Measurements from ENCODE around the gene TTLL10.

Gene TTLL10

DNA sequence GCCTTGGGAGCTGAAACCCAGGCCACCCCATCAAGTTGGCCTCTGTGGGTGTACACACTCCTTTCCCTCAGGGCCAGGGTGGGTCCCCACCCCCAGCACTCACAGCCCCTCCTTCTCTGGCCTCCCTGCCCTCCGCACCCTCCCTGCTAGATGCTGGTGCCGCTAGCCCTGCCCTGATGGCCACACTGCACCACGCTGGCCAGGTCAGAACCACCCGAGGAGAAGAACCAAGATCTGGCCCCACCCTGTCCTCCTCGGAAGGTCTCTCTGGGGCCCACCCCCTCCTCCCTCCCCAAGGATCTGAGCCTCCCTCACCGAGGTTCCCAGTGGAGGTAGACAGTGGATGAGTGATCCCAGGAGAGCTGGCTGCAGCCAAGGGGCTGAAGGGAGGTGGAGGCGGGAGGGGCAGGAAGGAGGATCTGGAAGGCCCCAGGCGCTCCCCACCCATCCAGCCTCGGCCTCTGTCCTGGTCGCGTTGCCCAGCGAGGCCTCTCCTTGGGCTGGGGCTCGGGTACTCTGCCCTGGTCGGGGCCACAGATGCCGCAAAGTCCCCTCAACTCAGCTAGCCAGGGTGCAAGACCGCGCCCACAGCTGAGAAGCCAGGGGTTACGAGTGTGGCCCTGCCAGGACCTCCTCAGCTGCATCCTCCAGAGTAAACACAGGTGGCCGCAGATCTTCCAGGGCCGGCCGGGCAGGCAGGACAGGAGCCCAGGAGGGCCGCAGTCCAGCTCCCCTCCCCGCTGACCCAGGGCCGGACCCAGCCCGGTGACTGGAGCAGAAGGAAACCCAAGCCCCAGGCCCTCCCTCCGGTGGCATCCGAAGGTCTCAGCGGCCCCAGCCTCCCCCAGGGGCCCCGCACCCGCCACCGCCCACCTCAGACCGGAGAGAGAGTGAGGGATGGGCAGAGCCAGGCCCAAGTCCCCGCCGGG, 63.5 kb downstream of the TTLL10 start:
- no peak for DNase-seq (ENCODE audit: low spot score)

DNA sequence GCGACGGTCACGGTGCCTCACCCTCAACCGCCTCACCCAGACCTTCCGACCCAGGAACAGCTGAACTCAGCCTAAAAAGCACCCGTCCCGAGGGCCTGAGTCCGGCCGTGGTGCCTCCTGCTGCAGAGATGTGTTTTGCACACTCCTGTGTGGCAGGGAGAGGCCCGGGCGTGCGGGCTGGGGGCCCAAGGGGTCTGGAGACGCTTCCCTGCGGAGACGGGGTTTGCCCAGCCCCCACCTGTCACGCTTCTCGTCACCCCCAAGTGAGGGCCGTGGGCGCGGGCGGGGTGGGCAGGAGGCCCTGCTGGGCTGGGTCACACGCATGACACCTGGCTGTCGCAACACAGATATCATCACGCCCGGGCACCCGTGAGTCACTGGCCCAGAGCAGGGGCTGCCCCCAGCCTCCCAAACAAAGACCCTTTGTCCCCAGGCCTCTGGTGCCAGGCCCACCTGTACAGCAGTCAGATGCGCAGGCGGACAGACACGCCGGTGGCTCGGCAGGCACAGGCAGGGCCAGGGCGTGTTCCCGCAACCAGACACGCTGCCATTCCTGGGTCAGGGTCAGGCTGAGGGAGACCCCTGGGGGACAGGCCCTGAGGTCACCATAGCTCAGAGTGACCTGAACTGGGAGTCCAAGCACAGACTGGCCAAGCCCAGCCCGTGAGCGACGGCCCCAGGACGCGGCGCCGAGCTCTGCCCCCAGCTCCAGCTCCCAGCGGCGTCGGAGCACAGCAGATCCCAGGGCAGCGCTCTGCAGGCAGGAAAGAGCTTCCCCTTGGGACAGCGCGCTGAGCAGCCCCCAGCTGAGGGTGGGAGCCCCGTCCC, 64.4 kb downstream of the TTLL10 start:
- no peak for DNase-seq (ENCODE audit: low spot score)

DNA sequence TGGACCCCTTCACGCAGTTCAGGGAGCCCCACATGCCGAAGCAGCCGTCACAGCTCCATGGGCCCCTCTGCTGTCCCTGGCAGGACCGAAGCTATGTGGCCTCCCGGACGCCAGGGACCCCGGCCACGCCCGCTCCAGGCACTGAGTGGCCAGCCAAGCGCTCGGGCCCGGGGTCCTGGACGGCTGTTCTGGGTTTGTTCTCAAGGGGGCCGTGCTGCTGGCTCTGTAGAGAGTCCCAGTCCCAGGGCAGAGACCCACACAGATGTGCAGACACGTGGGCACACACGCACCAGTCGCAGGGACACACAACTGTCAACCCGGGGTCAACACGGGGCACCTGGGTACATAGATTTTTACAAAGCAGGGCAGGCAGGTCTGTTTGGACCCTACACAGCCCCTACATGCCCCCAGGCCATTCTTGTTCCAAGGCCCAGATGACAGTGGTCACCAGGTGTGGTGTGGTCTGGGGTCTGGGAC, 65.1 kb downstream of the TTLL10 start:
- DNase-seq (ENCODE audit: low spot score) = no peak

DNA sequence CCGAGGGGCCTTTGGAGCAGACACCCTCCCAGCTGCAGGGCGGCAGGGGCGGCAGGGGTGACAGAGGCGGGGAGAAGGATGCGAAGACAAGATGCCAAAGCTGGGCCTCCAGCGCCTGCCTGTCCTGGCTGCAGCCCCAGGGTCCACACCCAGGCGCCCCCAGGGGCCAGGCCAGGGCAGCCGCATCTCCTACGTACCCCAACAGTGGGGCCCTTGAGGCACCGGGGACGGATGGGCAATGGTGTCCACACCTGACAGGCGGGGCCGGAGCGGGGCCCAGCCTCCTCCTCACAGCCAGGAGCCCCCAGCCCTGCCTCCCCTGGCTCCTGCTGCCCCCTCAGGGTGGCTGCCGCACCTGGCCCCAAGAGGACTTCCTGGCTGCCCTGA, 65.5 kb downstream of the TTLL10 start:
- DNase-seq (ENCODE audit: low spot score) = no peak

DNA sequence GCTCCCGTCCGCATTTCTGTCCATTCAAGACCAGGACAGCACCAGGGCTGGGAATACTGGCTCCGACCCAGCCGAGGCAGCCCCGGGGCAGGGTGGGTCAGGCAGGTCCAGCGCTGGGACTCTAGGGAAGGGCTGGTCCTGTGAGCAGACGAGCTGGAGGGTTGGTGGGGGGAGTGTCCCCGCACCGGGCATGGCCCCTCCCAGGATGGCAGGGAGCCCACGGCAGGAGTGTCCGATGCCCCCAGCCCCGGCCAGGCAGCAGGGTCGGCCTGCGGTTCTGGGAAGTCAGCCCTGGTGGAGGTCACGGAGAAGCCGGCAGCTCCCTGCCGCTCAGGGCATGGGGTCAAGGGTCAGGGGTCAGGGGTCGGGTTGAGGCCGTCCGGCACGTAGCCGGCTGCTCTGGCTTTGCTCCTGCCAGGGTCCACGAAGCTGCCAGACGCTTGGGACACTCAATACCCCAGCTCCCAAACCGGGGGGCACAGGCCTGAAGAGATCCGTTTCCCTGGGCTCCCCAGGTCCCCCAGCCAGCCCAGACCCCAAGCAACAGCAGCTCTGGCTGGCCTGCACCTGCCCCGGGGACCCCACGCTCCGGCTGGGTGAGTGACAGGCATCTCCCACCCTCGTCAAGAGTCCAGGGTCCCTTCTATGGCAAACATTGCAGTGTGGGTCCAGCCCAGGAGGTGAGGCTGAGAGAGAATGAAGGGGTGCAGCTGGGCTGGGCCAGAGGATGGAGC, 66.1 kb downstream of the TTLL10 start:
- DNase-seq (ENCODE audit: low spot score) = no peak

DNA sequence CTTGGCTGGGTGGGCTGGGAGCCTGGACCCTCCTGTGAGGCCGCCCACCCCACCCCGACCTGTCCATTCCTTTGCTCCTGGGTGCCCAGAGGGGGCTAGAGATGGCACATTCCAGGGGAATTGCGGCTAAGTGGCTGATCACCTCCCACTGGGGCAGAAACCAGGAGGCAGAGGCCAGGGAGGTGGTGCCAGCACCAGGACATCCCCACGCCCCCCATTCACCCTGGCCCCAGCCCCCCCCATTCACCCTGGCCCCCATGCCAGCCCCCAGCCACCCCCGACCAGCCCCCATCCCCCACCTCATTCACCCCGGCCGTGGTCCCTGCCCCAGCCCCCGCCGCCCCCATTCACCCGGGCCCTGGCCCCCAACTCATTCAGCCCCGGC, 66.7 kb downstream of the TTLL10 start:
- no peak for DNase-seq (ENCODE audit: low spot score)

DNA sequence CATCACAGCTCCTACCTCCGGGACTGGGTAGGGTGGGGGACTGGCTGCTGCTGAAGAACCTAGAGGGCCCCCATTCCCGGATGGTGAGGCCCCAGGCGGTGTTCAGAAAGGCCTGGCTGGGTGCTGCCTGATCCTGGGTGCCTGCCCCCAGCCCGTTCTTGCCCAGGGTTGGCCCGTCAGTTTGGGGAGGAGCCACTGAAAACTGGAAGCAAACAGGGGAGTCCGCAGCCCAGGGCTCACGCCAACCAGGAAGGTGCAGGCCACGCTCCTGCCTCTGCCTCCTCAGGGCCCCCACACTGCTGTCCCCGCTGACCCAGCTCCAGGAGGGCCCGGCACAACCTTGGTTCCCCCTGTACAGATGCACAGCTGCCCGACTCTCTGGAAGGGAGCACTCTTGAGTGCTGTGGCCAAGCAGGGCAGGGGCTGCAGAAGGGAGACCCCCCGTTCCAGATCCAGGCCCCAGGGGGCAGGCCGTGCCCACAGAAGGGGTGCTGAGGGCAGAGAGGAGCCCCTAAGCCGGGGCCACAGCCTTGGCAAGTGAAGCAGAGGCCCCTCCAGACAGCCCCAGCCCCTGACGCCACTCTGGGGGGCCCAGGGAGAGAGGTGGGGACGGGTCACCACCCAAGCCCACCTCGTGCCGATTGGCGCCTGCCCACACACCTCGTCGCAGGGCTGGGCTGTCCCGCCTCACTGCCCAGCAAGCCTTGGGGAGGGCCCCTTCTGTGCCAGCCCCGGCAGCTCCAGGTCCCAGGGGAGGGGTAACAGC, 67.3 kb downstream of the TTLL10 start:
- no peak for DNase-seq (ENCODE audit: low spot score)

DNA sequence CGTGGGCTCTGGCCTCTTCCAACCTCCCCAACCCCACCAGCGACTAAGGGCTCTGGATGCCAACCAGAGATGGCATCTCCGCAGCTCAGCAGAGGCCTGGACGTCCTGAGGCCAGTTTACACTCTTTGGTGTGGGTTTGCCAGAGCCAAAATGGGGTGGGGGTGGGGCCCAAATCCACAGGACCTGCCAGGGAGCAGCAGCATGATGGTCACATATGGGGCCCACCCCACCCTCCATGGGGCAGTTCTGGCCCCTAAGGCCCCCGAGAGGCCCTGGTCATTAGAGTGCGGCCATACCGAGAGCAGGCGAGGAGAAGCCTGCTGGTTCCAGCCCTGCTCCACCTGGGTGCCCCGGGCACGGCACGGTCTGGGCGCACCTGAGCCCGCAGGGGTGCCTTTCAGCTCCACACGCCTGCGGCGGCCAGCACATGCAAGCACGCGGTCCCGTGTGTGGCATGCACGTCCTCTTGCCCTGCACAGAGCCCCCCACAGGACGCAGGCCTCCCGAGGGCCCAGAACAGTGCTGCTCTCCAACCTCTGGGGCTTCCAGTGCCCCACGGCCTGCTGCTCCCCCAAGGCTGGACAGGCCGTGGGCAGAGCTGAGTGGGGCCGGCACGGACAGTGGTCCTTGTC, 68.0 kb downstream of the TTLL10 start:
- DNase-seq (ENCODE audit: low spot score) = no peak

DNA sequence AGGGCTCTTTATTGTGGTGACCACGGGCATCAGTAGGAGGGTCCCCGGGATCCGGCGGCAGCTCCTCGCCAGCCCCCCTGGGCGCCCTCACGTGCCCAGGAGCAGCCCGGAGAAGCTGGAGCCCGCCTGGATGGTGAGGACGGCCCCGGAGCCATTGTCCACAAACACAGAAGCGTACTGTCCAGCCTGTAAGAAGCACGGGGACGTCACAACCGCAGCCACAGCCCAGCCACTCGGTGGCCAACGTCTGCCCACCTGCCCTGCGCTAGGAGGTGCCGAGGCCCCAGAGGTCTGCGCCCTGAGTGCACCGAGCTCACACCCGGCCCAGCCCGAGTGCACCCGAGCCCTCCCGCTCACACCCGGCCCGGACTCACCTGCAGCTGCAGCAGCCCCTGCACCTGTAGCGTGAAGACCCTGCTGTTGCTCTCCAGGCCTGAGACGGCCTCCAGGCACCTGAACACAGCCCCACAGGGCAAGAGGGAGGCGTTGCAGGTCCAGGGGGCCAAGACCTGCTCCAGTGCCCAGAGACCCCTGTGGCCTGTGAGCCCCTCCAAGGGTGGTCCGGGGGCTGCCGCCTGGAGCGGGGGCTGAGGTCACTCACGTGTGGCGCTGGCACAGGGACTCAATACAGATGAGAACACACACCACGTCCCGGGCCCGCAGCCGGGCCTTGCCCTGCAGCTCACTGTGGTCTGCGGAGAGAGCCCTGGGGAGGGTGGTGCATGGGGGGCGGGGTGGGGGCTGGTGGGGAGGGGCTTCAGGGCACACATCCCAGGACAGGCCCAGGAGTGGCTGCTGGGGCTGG, 69.0 kb downstream of the TTLL10 start:
- no peak for DNase-seq (ENCODE audit: low spot score)

DNA sequence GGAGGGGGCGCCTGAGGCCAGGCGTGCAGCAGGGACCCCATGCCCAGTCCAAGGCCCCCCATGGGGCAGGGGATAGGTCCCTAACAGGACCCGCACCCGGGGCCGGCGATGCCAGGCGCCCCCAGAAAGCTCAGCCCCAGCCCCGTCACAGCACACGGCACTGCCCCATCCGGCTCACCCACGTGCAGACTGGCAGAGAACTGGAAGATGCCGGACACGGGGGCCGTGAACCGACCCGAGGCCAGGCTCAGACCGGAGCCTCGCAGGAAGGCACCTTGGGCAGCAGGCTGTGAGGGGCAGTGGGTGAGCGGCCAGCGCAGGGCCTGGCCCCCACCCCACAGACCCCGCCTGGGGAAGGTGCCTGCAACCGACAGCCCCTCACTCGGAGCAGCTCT, 69.6 kb downstream of the TTLL10 start:
- no peak for DNase-seq (ENCODE audit: low spot score)

DNA sequence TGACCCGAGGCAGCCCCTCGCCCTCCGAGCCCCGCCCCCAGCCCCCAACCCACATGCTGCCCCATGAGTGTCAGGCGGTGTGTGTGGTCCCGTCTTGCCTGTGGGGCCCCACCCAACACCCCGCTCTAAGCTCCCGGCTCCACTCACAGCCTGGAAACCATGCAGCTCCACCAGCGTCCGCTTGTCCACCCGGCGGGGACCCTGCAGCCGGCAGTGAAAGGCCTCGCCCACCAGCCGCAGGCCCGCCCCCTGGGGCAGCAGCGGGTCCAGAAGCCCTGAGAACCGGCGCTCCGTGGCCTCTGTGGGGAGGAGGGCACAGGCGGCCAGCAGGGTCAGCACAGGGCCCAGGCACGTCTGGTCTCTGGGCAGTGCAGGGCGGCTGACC, 70.1 kb downstream of the TTLL10 start:
- DNase-seq (ENCODE audit: low spot score) = no peak

DNA sequence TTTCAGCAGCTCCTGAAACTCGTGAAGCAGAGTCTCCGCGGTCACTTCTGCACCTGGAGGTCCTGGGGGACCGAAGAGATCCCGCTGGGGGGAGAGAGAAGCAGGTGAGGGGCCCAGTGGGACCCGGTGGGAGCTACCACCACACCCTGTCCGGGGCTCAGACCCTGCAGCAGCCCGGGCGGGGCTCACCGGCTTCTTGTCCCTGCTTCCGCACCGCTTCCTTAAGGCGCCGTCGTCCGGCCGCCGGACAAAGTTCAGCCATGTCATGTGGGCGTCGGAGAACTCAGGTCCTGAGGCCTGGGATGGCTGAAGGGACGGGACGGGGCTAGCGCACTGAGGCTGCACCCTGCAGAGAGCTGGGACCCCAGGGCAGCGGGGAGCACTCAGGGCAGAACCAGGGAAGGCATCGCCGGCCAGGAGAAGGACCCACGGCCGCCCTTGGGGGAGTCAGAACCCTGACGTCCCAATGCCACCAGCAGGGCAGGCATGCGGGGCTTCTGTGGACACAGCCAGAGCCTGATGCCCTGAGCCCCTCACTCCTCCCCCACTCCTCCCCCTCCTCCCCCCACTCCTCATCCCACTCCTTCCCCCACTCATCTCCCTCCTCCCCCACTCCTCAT, 70.6 kb downstream of the TTLL10 start:
- no peak for DNase-seq (ENCODE audit: low spot score)

DNA sequence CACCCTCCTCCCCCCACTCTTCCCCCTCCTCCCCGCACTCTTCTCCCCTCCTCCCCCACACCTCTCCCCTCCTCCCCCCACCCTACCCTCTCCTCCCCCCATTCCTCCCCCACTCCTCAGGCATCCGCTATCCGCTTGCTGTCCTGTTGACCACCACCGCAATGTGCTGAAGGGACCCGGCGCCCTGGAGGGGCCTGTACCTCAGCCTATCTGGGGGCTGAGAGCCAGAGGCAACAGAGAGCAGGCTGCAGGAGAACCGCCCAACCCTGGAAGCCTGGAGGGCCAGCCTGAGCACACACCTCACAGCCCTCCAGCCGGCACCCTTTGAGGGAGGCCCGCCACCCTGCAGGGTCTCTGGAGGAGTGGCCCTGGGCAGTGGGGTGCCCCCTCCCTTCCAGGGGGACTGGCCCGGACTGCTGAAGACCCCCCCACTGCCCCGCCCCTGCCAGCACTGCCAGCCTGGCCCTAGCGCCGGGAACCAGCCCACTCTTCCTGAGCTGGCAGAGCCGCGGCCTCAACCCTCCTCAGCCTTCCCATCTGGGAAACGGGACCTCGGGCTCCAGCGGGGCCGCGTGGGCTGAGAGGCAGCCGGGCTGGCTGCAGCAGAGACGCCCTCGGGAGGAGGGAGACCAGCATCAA, 71.6 kb downstream of the TTLL10 start:
- DNase-seq (ENCODE audit: low spot score) = no peak

DNA sequence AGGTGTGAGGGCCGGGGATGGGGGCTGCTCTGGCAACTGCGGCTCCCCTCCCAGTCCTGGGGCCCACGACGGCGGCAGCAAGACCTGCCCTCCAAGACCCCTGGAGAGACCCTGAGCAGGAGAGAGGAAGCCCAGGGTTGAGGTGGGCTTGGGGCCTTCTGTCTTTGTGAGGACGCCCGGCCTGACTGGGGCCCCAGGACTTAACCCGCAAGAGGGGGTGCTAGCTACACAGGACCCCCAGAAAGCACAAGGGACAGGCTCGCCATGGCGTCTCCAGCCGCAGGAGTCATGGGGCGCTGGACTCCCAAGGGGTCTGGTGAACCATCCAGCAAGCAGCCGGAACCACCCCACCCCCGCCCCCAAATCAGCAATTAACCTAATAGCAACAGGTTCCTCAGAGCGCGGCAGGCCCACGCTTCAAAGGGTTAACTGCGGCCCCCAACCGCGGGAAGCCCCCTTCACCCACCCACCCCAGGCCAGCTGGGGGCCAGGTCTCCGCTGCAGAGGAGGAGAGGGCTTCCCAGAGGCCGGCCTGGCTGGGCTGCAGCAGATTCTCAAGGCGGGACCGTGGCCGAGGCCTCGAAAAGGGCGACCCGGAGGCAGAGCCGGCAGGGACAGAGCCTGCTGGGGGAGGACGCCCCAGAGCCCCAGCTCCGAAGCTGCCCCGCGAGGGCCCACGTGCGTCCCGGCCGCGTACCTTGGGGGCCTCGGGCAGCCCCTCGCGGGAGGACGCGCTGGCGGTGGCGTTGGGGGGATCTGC, 72.3 kb downstream of the TTLL10 start:
- no peak for DNase-seq (ENCODE audit: low spot score)

DNA sequence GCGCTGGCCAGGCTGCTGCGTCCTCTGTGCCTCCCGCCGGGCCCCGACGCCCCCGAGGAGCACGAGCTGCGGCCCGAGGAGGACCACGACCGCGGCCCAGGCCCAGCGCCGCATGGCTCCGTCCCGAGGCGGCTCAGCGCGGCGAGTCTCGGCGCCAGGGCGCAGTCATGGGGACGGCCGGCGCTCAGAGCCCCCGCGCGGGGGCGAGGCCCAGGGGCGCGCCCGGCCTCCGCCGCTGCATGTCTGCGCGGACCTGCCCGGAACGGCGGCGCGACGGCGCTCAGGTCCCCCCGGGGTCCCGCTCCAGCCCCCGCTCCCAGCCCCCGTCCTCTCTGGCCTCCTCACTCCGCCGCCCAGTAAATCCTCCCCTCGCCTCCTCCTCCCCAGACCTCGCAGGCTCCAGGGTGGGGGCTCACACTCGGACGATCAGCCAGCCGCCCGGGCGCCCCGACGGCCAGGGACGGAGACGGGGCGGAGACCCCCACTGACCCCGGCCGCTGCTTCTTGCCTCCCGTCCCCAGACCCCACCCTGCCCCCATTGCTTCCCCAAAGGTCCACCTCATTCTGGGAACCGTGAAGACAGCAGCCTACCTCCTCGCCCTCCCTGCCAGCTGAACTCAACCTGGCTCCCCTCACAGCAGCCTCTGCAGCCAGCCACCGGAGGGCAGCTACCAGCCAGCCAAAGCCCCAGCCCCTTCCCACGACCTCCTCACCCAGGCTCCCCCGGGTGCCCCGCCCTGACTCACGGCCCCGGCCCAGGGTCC, 73.1 kb downstream of the TTLL10 start, which contains the start of gene C1QTNF12:
Gene C1QTNF12 (minus strand): TSS at position 146 of the 764 bp plus-strand sequence. CDS start 32 bp downstream, at position 114.
- no peak for DNase-seq (ENCODE audit: low spot score)

DNA sequence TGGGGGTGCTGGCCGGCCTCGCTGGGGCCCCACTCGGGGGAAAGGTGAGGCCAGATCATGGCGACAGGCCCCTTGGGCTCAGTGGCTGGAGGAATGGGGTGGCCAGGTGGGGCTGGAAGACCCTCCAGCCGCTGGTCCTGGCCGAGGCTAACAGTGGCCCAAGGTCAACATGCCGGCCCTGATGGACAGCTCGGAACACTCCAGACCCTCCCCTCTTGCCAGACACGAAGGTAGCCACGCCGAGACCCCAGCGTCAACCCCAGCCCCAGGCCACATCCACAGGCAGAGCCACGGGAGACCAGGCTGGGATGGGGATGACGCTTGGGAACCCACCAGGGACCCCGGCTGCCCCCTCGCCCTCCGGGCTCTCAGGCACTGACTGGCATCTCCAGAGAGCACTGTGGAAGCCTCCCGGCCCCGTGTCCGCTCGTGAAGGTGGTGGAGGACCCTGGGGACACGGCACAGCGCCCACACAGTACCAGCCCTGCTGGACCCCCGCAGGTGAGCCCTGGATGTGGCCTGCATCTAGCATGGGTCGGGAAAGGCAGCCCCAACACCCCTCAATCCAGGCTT, 73.7 kb downstream of the TTLL10 start:
- no peak for DNase-seq (ENCODE audit: low spot score)

All from activated CD4-positive, alpha-beta T cell treated with anti-CD3 and anti-CD28 coated beads, Interleukin-2, Interleukin-4, amounts not matched to agents 100 ng/mL and 50 ng/mL, durations not matched to agents 16 hours and 8 hours (primary cell).